Colonic mucosa (tissue), 4 donors: Measurements from ENCODE around the gene ERFL. TPM values are rescaled to one million over a fixed set of nuclear protein-coding genes. Genes with fewer than 3 reads are reported as not detected.
"Not testable (repeated sequence)": the region's sequence is repeated elsewhere in the genome, so short reads cannot be mapped to it uniquely, and the experiment has no call there.

ENCODE experiments used
- DNase-seq: peaks from one replicate; pipeline ENCODE4 v3.0.0-alpha.2; 2020
- H3K27ac ChIP-seq: fragments of 200-600 bp; one replicate; pipeline ENCODE4 v1.8.0; 2021
- H3K27me3 ChIP-seq: fragments of 200-600 bp; one replicate; pipeline ENCODE4 v1.8.0; 2021
- H3K36me3 ChIP-seq: fragments of 200-600 bp; one replicate; pipeline ENCODE4 v1.8.0; 2021
- H3K4me1 ChIP-seq: fragments of 200-600 bp; one replicate; pipeline ENCODE4 v1.8.0; 2021; ENCODE audit warnings: mild to moderate bottlenecking
- H3K4me3 ChIP-seq: fragments of 200-600 bp; one replicate; pipeline ENCODE4 v1.8.0; 2021
- H3K9ac ChIP-seq, 2 donors: one replicate each; pipeline ENCODE4 v1.7.0; 2013; ENCODE audit warnings: control low read depth in 2 of 2, low read depth in 2 of 2, low read length in 2 of 2
- H3K9me3 ChIP-seq: fragments of 200-600 bp; one replicate; pipeline ENCODE4 v1.8.0; 2021
- intact Hi-C: fragments of 100-400 bp; cut with DNase I; formaldehyde crosslinking; loops from one replicate; pipeline ENCODE4 v1.14.1; 2022
- total RNA-seq, 2 donors: library from RNA; stranded (reverse); fragmentation: NEBNext Ultra II Directional in 1 of 2; extraction: Animal tissue kit (Norgen Biotek cat#: 25700) in 1 of 2; gene quantifications; one replicate each; pipeline ENCODE4 v1.2.1, GENCODE V29; 2021
- TF ChIP-seq, protein P1 (sequence below): fragments of 200-600 bp; IDR thresholded peaks from one replicate; pipeline ENCODE4 v1.8.0; 2022; ENCODE audit warnings: antibody characterized with exemption, mild to moderate bottlenecking
- donor health status: healthy.
- donor health status: DM: no; HTN: no; CAD: no.
- donor health status: DM: no; HTN: no; CAD: no.

The ERFL gene
- total RNA-seq, 2 donors from 2014 or later, result 0.42 to 0.47 TPM

DNA sequence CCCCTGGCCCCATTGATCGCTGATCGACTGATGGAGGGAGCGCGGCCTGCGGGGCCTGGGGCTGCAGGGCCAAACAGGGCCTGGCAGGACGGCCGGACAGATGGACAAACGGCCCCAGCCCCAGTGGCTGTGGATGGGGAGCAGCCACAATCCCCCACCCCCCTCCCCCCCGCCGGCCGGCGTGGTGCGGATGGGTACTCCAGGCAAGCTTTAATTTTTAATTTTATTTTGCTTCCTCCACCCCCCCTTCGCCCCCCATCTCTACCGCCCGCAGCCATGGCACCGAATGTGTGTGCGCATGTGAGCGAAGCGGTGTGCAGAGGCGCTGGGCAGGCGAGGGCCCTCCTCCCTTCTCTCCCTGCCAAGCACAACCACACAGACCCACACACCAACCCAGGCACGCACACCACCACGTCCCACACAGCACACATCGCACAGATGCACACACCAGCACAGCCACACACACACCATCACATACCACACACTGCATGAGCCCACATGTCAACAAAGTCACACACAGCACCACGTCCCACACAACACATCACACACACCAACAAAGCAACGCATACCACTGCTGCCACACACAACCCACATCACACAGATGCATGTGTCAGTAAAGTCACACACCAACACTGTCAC is 12.4 kb downstream of the ERFL start:
- H3K4me1 ChIP-seq, result no peaks in the 10 kb centered on the region
- no peaks in the 10 kb centered on the region for H3K36me3 ChIP-seq
- H3K27ac ChIP-seq, result no peak overlapping the region
- H3K9me3 ChIP-seq, result no peaks in the 10 kb centered on the region
- DNase-seq, result no peak
- TF ChIP-seq, protein P1, sequence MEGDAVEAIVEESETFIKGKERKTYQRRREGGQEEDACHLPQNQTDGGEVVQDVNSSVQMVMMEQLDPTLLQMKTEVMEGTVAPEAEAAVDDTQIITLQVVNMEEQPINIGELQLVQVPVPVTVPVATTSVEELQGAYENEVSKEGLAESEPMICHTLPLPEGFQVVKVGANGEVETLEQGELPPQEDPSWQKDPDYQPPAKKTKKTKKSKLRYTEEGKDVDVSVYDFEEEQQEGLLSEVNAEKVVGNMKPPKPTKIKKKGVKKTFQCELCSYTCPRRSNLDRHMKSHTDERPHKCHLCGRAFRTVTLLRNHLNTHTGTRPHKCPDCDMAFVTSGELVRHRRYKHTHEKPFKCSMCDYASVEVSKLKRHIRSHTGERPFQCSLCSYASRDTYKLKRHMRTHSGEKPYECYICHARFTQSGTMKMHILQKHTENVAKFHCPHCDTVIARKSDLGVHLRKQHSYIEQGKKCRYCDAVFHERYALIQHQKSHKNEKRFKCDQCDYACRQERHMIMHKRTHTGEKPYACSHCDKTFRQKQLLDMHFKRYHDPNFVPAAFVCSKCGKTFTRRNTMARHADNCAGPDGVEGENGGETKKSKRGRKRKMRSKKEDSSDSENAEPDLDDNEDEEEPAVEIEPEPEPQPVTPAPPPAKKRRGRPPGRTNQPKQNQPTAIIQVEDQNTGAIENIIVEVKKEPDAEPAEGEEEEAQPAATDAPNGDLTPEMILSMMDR, result no peak
- H3K9ac ChIP-seq, result no peak overlapping the region
- H3K4me3 ChIP-seq, result no peak overlapping the region
- H3K27me3 ChIP-seq, result peaks cover 36% of the 10 kb centered on the region
- intact Hi-C loops, result no loop called here

DNA sequence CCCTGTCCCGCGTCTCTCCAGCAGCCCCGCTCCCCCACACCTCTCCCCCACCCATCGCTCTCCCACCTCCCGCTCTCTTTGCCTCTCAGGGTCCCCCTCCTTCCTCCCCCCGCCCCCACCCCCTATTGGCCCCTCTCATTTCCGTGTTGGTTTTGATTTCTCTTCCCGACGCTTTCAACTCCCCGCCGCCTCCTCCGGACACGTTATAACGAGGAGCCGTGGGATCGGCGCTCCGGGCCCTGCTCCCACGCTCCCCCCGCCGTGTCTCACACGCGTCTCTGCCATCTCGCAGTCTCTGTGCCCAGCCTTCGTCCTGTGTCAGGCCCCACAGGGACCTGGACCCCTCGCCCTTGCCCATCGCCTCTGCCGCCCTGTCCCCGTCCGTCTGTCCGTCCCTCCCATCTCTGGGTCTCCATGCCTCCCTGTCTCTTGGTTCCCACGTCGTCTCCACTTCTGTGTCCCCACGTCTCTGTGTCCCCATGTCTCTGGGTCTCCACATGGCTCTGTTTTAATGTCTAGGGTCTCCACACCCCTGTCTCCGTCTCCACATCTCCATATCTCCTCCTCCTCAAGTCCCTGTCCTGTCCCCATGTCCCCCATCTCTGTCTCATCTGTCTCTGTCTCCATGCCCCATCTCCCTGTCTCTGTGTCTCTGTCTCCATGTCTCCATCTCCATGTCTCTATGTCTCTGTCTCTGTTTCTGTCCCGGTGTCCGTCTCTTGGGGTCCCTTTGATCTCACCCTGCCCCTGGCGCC is 13.1 kb downstream of the ERFL start:
- TF ChIP-seq, protein P1, result no peak
- H3K27me3 ChIP-seq, result peaks cover 36% of the 10 kb centered on the region
- no peak for DNase-seq
- no peaks in the 10 kb centered on the region for H3K4me1 ChIP-seq
- no peaks in the 10 kb centered on the region for H3K36me3 ChIP-seq
- no peak overlapping the region for H3K27ac ChIP-seq
- no peak overlapping the region for H3K9ac ChIP-seq
- intact Hi-C loops, result no loop called here
- H3K9me3 ChIP-seq, result no peaks in the 10 kb centered on the region
- H3K4me3 ChIP-seq, result no peak overlapping the region

DNA sequence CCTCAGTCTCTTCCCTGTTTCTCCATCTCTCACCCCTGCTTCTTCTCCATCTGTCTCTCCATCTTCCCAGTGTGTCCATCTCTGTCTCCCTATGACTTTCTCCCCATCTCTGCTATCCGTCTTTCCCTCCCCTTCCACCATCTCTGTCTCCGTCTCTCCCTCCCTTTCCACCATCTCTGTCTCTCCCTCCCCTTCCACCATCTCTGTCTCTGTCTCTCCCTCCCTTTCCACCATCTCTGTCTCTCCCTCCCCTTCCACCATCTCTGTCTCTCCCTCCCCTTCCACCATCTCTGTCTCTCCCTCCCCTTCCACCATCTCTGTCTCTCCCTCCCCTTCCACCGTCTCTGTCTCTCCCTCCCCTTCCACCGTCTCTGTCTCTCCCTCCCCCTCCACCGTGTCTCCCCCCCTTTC is 13.8 kb downstream of the ERFL start:
- H3K4me1 ChIP-seq, intact Hi-C loops, H3K36me3 ChIP-seq, DNase-seq, H3K27ac ChIP-seq, H3K9ac ChIP-seq, H3K9me3 ChIP-seq, H3K4me3 ChIP-seq: not testable (repeated sequence)
- peaks cover 36% of the 10 kb centered on the region for H3K27me3 ChIP-seq

- H3K4me3 ChIP-seq, result no peak overlapping the region
- TF ChIP-seq, protein P1, result no peak
- no peaks in the 10 kb centered on the region for H3K9me3 ChIP-seq
- peaks cover 36% of the 10 kb centered on the region for H3K27me3 ChIP-seq
- no peak for DNase-seq
- no peaks in the 10 kb centered on the region for H3K36me3 ChIP-seq
- intact Hi-C loops, result no loop called here
- H3K27ac ChIP-seq, result no peak overlapping the region
- H3K4me1 ChIP-seq, result no peaks in the 10 kb centered on the region
- H3K9ac ChIP-seq, result no peak overlapping the region
These were observed 14.5 kb downstream of the ERFL start for GRCh38 chr19:41913538-41914423.

DNA sequence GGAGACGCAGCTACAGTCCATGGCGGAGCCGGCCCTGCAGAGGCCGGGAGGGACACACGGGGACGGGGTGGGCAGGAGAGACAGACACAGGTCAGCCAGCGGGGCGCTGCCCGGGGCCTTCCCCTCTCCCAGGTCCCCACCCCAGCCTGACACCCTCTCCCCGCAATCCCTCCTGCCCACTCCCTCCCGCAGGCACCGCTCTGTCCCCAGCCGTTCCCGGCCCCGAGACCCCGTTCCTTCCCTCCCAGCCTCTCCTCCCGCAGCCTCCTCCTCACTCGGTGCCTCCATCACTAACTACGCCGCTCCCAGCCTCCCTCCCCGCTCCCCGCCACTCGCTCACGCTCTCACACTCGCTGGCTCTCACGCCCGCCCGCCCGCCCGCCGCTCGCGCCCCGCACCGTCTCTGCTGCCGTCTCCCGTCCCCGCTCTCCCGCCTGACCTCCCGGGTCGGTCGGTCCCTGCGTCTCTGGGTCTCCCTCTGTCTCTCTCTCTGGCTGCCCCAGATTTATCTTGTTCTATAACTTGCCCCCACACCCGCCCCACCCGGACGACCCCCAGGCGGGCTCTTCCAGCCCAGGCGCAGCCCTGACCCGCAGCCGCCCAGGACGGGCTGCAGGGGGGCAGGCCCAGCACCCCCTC is 15.2 kb downstream of the ERFL start:
- no peaks in the 10 kb centered on the region for H3K9me3 ChIP-seq
- H3K27ac ChIP-seq, result no peak overlapping the region
- no peak overlapping the region for H3K4me3 ChIP-seq
- H3K36me3 ChIP-seq, result no peaks in the 10 kb centered on the region
- peaks cover 36% of the 10 kb centered on the region for H3K27me3 ChIP-seq
- intact Hi-C loops, result no loop called here
- DNase-seq, result no peak
- TF ChIP-seq, protein P1, result no peak
- H3K9ac ChIP-seq, result no peak overlapping the region
- H3K4me1 ChIP-seq, result no peaks in the 10 kb centered on the region
